Measurements from ENCODE around the gene XAB2.
A peak's percentile ranks its signal among the peaks of the same experiment; 100 is the strongest.

Gene XAB2

DNA sequence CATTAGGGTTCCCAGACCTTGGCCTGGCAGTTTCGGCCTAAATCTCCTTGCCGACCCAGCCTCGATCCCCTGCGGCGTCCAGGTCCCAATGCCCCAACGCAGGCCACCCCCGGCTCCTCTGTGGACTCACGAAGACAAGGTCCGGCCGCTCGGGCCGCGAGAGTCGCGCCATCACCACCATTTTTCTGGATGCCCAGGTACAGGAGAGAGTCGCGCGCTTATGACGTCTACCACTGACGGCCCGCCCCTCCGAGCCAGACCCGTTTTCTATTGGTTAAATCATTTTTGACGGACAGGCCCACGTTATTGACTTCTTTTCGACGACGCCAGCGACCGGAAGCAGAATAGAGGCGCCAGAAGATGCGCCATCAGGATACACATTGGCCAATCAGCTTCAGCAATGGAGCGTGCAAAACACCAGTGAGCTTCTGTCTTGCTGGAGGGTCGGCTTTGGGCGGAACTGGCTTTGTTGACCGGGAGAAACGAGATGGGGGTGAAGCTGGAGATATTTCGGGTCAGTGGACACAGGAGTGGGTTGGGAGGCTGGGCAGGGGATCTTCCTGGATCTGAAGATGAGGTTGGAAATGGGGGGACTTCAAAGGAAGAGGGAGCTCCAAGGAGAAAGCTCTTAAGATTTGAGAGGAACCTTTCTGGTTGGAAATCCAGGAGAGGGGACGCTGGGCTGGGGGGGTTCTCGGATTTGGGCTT is at the start of gene XAB2, which contains the start of gene PET100:
Gene XAB2, minus strand, starts transcription at position 199 of the 708 bp plus-strand sequence. Its CDS starts 18 bp downstream, at position 181.
Gene PET100, plus strand, starts transcription at position 447 of the 708 bp plus-strand sequence. Its CDS starts 41 bp downstream, at position 488.
- DNase-seq (ENCODE audit: low spot score): peak; percentile 99

DNA sequence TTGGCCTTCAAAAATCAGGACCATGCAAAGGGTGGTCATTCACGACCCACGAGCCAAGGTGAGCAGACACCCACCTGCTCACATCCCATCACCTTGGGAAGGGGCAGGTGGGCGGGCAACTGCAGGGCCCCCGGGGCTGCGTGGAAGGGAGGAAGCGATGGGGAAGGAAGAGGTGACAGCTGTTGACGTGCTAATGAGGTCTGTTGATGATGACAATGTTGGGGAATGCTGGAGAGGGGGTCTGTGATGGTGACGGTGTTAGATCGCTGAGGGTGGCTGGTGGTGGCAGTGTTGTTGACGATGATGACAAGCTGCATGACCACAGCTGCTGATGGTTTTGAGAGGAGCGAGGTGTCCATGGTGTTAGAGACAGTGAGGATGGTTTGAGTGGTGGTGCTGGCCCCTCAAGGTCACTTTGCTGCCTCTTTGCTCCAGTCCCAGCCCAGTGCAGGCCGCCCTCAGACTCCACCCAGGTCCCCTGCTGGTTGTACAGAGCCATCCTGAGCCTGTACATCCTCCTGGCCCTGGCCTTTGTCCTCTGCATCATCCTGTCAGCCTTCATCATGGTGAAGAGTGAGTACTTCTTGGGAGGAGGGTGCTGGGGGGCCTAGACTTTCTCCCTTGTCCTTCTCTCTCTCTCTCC is 48.4 kb upstream of the XAB2 start:
- DNase-seq (ENCODE audit: low spot score): no peak

DNA sequence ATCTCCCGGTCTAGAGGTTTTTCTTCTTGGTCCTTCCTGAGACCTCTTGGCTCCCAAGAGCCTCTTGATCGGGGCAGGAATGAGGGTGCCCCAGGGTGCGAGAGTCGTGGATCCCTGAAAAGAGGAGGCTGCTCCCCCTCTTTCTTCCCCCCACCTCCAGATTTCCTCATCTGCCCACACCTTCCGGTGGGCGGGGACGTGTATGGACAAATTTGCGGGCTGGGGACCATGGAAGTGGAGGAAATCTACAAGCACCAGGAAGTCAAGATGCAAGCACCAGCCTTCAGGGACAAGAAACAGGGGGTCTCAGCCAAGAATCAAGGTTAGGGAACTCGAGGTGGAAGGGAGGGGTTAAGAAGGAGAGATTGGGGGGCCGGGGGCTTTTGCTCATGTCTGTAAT is 47.5 kb upstream of the XAB2 start, which contains the start of gene MCEMP1:
Gene MCEMP1, plus strand, starts transcription at position 237 of the 400 bp plus-strand sequence. Its CDS starts 31 bp downstream, at position 268.
- DNase-seq (ENCODE audit: low spot score): no peak

DNA sequence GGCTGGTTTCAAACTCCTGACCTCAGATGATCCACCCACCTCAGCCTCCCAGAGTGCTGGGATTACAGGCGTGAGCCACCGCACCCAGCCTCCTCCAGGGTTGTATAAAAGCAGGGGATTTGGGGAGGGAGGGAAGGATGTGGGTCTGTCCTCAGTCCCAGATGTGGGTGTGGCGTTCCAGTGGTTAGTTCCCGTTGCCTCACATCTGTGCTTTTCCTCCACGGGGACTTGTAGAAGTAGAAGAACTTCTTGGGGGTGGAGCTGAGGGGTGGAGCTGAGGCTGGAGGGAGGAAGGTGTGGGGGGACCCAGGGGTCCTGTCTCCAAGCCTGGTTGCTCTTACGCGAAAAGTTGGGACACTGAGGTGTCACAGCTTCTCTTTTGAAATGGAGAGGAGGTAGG is 47.0 kb upstream of the XAB2 start:
- no peak for DNase-seq (ENCODE audit: low spot score)

DNA sequence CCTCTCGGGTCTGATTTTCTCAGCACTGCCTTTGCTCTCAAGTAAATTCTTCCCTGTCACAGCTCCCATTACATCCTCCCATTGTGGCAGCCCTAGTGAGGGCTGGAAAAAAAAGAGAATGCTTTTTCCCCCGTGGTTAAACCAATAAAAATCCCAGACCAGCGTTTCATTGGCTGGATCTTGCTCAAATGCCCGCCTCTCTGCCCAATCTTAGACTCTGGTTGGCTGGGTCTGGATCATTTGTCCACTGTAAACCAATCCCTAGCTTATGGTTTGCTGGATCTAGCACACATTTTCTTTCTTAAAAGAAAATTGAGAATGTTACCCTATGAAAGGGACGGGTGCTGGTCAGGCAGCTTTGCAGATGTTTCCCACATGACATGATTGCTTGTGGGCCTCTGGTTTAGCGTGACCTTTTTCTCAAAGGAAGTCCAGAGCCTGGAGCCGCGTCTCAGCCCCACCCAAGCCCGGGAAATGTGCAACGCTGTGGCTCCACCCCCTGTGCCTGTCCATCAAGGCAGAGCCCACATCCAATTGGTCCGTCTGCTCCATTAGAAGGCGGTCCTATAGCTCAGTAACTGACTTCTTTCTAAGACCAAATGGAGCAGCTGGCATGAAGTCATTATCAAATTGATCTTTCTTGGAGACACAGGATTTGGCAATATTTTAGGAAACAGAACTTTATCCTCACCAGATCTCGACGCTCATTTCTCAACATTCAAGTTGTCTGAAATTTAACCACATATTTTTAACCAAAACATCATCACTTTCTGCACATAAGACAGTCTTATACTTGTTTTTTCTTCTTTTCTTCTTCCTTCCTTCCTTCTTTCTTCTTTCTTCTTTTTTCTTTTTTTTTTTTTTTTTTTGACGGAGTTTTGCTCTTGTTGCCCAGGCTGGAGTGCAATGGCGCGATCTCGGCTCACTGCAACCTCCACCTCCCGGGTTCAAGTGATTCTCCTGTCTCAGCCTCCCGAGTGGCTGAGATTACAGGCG is 45.0 kb upstream of the XAB2 start:
- DNase-seq (ENCODE audit: low spot score): peak; percentile 86

DNA sequence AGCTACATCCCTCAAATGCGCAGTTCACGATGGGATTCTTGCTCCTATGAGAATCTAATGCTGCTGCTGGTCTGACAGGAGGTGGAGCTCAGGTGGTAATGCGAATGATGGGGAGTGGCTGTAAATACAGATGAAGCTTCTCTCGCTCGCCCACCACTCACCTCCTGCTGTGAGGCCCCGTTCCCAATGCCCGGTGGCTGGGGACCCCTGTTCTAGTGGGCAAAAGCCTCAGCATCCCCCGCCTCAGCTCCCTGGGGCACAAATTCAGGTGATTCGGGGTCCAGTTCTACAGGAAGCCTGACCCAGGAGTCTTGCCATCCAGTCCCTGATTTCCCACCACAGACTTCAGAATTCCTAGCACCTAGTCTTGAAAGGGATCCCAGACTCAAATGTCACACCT is 43.2 kb upstream of the XAB2 start:
- DNase-seq (ENCODE audit: low spot score): no peak

DNA sequence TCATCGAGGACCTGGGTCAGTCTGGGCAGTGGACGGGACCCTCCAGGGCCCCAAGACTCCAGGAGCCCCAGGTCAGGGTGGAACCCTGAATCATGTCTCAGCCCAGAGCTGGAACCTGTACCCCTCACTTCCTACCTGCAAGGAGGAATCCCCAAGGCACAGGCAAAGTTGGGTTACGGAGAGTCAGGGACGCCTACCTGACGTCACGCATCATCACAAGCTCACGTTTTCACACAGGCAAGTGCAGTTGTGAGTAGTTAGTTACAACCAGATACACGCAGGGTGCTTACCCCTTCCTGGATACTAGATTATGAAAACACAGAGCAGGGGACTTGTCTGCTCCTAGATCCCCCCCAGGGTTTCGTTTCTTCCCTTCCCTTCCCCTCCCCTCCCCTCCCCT is 41.4 kb upstream of the XAB2 start:
- no peak for DNase-seq (ENCODE audit: low spot score)

DNA sequence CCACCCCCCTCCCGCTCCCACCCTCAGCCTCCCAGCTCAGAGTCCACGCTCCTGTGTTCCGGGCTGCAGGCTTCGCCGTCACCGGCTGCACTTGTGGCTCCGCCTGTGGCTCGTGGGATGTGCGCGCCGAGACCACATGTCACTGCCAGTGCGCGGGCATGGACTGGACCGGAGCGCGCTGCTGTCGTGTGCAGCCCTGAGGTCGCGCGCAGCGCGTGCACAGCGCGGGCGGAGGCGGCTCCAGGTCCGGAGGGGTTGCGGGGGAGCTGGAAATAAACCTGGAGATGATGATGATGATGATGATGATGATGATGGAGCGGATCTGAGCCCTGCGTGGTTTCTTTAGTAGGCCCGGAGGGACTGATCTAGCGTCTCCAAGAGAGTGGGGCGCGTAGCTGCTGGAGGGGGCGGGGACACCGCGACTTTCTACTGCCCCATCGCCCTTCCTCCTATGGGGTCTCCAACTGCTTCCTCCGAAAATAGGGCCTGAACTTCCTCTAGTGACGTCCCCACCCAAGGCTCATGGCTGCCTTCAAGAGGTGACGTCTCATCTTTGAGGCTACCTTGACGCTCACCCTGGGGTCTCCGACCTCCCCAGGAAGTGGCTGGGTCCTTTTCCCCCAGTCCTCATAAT is 40.9 kb upstream of the XAB2 start:
- no peak for DNase-seq (ENCODE audit: low spot score)

DNA sequence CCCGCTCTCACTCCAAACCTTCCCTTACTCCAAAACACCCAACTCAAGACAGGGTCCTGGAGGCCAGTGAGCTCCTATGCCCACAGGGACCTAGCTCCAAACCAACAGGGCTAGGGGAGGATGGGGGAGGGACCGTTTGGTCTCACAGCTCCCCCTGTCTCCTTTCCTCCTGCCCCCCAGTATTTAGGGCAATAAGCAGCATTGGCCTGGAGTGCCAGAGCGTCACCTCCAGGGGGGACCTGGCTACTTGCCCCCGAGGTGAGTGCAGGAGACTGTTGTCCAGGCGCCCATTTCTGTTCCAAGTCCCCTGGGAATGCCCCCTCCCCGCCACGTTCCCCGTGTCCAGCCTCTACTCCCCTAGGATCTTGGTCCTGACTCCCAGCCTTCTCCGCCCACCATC is 40.3 kb upstream of the XAB2 start:
- no peak for DNase-seq (ENCODE audit: low spot score)

DNA sequence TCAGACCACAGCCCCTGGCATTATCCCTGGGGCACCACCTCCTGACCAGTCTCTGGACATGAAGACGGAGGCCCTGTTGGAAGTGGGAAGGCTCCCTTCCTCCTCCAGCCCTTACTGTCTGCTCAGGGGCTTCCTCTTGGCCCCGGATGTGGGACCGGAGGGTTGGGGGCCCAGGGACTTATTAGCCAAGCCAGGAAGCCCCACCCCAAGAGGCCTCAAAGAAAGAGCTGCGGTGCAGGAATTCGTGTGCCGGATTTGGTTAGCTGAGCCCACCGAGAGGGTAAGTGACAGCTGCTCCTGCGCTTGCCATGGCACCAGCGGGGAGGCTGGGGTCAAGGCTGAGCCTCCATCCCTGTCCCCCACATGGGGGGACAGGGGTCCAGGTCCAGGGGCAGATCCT is 39.5 kb upstream of the XAB2 start, which contains the start of gene RETN:
Gene RETN, plus strand, starts transcription at position 208 of the 400 bp plus-strand sequence. CDS start 278 bp downstream, outside the sequence.
- DNase-seq (ENCODE audit: low spot score): no peak

DNA sequence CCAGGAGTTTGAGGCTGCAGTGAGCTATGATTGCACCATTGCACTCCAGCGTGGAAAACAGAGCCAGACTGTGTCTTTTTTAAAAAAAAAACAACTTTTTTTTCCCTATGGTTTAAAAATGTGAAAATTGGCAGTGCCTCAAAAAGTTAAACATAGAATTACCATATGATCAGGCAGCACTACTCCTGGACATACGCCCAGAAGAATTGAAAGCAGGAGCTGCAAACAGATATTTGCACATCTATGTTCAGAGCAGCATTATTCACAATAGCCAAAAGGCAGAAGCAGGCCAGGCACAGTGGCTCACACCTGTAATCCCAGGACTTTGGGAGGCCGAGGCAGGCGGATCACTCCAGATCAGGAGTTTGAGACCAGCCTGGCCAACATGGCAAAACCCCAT is 35.7 kb upstream of the XAB2 start:
- DNase-seq (ENCODE audit: low spot score): no peak

DNA sequence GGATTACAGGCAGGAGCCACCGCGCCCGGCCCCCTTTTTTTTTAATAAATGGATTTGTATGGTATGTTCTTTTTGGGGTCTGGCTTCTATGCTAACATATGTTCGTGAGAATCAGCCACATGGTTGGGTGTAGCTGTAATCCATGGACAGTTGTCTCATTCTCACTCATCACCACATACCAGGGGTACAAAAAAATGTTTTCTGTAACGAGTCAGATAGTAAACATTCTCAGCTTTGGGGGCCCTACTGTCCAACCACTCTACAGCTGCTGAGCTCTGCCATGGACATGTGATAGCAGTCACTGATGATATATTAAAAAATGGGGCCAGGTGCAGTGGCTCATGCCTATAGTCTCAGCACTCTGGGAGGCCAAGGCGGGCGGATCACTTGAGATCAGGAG is 34.4 kb upstream of the XAB2 start:
- no peak for DNase-seq (ENCODE audit: low spot score)

DNA sequence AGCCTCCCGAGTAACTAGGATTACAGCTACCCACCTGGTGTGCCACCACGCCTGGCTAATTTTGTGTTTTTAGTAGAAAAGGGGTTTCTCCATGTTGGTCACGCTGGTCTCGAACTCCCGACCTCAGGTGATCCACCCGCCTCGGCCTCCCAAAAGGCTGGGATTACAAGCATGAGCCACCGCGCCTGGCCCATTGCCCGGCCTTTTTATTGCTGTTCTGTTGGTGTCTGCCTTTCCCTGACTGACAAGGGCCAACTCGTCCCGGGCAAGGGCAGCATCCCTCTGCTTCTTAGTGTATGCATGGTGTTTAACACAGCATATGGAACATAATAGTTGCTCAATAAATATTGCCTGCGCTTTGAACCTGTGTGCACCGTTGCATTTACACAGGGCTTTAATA is 33.3 kb upstream of the XAB2 start:
- no peak for DNase-seq (ENCODE audit: low spot score)

DNA sequence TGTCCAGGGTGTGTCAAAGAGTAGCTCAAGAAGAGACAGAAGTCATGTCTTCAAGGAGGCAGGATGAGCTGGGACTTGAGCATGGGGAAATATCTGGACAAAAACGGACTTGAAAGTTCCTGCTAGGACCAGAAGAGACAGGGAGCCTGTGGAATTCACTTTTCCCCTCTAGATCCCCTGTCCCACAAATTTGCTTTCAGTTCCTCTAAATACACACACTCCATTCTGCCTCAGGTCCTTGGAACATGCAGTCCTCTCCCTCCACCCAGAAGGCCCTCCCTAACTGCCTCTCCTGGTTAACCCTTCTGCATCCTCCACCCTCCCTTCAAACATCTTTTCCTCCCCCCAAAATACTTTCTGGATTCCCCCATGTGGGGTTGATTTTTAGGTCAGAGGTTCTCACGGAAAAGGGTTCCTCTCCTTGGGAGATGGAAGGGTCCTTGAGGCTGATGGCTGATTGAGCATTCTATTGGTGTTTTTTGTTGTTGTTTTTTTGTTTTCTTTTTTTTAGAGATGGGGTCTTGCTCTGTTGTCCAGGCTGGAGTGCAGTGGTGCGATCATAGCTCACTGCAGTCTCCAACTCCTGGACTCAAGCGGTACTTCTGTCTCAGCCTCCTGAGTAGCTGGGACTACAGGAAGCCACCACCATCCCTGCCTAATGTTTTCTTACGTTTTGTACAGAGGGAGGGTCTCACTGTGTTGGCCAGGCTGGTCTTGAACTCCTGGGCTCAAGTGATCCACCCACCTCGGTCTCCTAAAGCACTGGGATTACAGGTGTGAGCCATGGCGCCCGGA is 32.6 kb upstream of the XAB2 start:
- DNase-seq (ENCODE audit: low spot score): no peak

DNA sequence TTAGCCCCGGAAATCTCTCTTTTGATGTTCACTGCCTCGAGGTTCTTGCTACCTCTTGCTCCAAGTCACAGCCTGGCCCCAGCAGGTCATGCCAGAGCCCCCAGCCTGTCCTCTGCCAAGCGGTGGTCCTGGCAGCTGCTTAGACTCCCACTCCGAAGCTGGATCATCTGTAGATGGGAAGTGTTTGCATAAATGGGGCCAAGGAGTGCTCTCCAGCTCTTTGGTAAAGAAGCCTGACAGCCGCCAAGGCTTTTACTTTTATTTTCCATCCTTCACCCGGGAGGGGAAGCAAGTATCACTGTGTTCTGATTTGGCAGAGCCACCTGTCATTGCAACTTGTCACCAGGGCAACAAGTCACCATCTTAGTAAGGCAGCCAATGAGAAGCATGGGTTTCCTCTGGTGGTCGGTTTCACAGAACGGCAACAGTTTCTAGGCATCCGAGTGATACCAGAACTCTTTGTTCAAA is 28.9 kb upstream of the XAB2 start:
- no peak for DNase-seq (ENCODE audit: low spot score)

DNA sequence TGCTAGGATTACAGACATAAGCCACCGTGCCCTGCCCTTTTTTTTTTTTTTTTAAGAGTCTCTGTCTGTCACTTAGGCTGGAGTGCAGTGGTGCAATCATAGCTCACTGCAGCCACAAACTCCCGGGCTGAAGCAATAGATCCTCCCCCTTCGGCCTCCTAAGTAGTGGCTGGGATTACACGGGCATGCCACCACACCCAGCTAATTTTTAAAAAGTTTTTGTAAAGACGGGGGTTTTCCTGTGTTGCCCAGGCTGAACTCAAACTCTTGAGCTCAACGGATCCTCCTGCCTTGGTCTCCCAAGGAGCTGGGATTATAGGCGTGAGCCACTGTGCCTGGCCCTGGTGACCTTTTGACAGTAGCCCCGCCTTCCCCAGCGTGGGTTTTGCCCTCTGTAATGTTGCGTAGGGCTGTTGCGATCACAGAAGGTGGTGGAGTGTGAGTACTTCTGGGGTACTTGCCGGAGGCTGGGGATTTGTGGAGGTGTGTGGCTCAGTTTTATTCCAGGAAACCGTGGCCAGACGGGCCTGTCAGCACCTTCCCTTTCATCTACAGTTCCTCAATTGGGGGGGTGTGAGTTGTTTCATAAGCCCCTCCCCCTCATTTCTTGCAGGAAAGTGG is 27.9 kb upstream of the XAB2 start:
- DNase-seq (ENCODE audit: low spot score): no peak

DNA sequence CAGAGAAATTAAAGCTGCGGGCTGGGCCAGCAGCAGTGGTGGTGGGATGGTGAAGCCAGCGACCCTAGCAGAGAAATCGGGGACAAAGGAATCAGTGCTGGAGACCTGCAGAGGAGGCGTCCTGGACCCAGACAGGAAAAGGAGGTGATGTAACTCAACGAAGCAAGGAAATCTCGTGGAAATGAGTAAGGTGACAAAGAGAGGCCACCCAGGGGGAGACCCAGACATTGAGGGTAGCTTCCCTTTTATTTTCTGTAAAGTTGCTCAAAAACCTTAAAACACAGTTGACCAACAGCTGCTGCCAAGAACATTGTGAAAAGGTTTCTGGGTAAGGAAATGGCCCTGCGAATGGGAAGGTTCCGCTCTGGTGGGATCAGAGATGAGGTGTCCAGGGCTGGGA is 26.2 kb upstream of the XAB2 start:
- DNase-seq (ENCODE audit: low spot score): no peak

DNA sequence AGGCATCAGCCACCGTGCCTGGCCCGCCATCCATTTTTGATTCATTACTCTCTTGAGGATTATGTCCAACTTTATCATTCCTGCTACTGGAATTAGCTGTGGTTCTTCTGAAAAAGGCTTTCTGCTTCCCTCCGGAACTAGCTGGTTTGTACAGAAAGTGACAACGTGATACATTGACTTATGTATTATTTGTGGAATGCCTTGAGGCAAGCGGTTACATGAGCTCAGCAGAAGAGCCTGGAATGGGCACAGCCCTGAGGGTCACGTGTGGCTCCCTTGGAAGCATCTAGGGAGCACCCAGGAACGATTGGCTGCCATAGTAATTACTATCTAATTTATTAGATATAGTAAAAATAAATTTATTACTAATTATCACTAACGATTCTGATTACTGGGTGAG is 25.1 kb upstream of the XAB2 start:
- DNase-seq (ENCODE audit: low spot score): no peak

DNA sequence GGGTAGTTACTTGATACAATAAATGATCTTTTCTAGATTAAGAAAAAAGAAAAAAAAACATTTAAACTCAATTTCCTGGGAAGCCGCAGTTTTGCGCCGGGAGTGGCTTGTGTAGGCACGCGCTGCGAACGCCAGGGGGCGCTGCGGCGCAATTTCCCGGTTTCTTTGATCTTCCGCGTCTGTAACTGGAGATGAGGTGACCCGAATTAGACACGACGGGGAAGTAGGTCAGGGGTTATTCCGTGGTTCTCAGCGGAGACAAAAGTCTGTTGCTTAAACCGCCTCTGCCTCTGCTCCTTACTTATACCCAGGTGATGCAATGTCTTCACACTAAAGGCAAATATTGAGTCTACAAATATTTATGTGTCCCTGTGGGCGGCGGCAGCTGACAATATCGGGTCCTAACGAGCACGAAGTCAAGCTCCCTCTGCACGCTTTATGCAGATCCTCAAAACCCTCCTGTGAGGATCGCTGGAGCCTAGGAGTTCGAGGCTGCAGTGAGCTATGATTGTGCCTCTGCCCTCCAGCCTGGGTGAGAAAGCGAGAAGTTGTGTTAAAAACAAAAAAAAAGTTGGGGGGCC is 22.8 kb upstream of the XAB2 start:
- DNase-seq (ENCODE audit: low spot score): peak; percentile 82

DNA sequence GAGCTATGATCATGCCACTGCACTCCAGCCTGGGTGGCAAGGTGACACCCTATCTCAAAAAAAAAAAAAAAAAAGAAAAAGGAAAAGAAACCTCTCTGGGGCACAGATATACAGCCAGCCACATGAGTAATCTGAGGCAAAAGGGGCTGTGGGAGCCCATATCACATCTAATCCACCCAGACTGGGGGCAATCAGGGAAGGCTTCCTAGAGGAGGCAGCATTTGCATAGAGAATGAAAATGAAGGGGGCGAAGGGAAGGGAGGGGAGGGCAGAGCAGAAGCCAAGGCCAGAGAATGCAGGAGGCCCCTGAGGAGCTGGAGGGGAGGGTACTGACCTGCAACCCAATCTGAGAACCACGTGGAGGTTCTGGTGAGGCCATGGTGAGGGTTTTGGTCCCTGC is 20.8 kb upstream of the XAB2 start:
- DNase-seq (ENCODE audit: low spot score): no peak
